GM21447 (cell line): ENCODE data around the gene DMBT1.
"Not testable (repeated sequence)": the region's sequence is repeated elsewhere in the genome, so short reads cannot be mapped to it uniquely, and the experiment has no call there.

Source experiments
- ATAC-seq: cut with Tn5 transposase; IDR thresholded peaks from one replicate; pipeline ENCODE4 v1.9.1; 2021; ENCODE audit not compliant: unreplicated experiment

DMBT1 gene

GRCh38 chr10:122577311-122577885 is 16.8 kb downstream of the DMBT1 start:
- no peak for ATAC-seq

- not testable (repeated sequence) for ATAC-seq
These were observed 25.5 kb downstream of the DMBT1 start for GRCh38 chr10:122586070-122586469.

GRCh38 chr10:122587098-122587760 is 26.7 kb downstream of the DMBT1 start:
- no peak for ATAC-seq

GRCh38 chr10:122588381-122588780 is 27.8 kb downstream of the DMBT1 start:
- no peak for ATAC-seq

- no peak for ATAC-seq
These were observed 29.6 kb downstream of the DMBT1 start for GRCh38 chr10:122590153-122590552.

GRCh38 chr10:122591736-122592135 is 31.2 kb downstream of the DMBT1 start:
- no peak for ATAC-seq

GRCh38 chr10:122592161-122592560 is 31.6 kb downstream of the DMBT1 start:
- ATAC-seq, result no peak

GRCh38 chr10:122617476-122618270 is 57.1 kb downstream of the DMBT1 start:
- ATAC-seq, result no peak

GRCh38 chr10:122618461-122619165 is 58.1 kb downstream of the DMBT1 start:
- ATAC-seq, result no peak

GRCh38 chr10:122620961-122621360 is 60.4 kb downstream of the DMBT1 start:
- not testable (repeated sequence) for ATAC-seq

GRCh38 chr10:122624546-122624945 is 64.0 kb downstream of the DMBT1 start:
- no peak for ATAC-seq

GRCh38 chr10:122630526-122630925 is 70.0 kb downstream of the DMBT1 start:
- no peak for ATAC-seq

- ATAC-seq, result no peak
These were observed 71.5 kb downstream of the DMBT1 start for GRCh38 chr10:122632031-122632430.

- no peak for ATAC-seq
These were observed 72.0 kb downstream of the DMBT1 start for GRCh38 chr10:122632576-122632975.

GRCh38 chr10:122636953-122637352 is 76.4 kb downstream of the DMBT1 start:
- no peak for ATAC-seq

- ATAC-seq, result no peak
These were observed 76.8 kb downstream of the DMBT1 start for GRCh38 chr10:122637376-122637775.

- ATAC-seq, result no peak
These were observed 77.6 kb downstream of the DMBT1 start for GRCh38 chr10:122638106-122638505.

- no peak for ATAC-seq
These were observed 79.2 kb downstream of the DMBT1 start for GRCh38 chr10:122639801-122640200.

- no peak for ATAC-seq
These were observed 80.4 kb downstream of the DMBT1 start for GRCh38 chr10:122640921-122641320.

GRCh38 chr10:122642726-122643605 is 82.4 kb downstream of the DMBT1 start:
- no peak for ATAC-seq
